ENCODE results near the gene LIMS1.

Gene LIMS1

GRCh38 chr2:108533832-108534583 lies at the start of gene LIMS1:
Gene LIMS1, plus strand, starts transcription at chr2:108534470. Its CDS starts 93 bp downstream, at chr2:108534563.
- TF ChIP-seq GATA2 (IDR thresholded peaks at IDR 0.05; ENCODE audit: low read depth, low read length) (no peak), GATA3 (IDR thresholded peaks at IDR 0.05; ENCODE audit: low read depth, low read length) (no peak)

- no peak for TF ChIP-seq GATA3 (IDR thresholded peaks at IDR 0.05; ENCODE audit: low read depth, low read length)
- no peak for TF ChIP-seq GATA2 (IDR thresholded peaks at IDR 0.05; ENCODE audit: low read depth, low read length)
These were observed 49.0 kb upstream of the LIMS1 start for GRCh38 chr2:108485253-108485652.

- TF ChIP-seq GATA3 (IDR thresholded peaks at IDR 0.05; ENCODE audit: low read depth, low read length) (no peak), GATA2 (IDR thresholded peaks at IDR 0.05; ENCODE audit: low read depth, low read length) (no peak)
These were observed 43.7 kb upstream of the LIMS1 start for GRCh38 chr2:108490506-108491122.

GRCh38 chr2:108491848-108492247 lies 42.4 kb upstream of the LIMS1 start:
- TF ChIP-seq GATA3 (IDR thresholded peaks at IDR 0.05; ENCODE audit: low read depth, low read length) = no peak
- no peak for TF ChIP-seq GATA2 (IDR thresholded peaks at IDR 0.05; ENCODE audit: low read depth, low read length)

DNA sequence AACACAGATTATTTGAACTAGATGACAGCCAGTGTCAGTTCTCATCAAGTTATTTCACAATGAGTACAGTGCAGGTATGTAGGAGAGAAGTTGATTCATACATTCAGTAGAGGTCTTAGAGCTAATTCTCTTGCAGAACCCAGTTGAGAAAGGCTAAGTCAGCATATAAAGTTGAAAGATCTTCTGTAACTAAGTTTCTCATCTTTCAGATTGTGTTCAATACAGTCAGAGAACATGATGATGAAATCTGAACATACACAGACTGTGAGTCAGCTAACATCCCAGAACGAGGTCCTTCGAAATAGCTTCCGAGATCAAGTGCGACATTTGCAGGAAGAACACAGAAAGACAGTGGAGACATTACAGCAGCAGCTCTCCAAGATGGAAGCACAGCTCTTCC lies 41.9 kb upstream of the LIMS1 start:
- TF ChIP-seq GATA3 (IDR thresholded peaks at IDR 0.05; ENCODE audit: low read depth, low read length) (no peak), GATA2 (IDR thresholded peaks at IDR 0.05; ENCODE audit: low read depth, low read length) (no peak)

DNA sequence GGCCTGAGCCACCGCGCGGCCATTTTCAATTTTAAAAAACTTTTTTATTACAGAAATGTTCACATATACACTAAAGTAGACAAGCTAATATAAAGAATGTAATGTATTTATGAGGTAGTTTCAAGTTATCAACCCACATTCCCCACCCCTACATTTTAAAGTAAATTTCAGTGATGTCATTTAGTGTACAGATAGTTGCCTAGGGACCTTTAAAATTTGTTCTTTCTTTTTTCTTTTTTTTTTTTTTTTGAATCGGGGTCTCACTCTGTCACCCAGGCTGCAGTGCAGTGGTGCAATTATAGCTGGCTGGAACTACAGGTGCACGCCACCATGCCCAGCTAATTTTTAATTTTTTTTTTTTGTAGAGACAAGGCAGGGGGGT lies 2.6 kb upstream of the LIMS1 start:
- TF ChIP-seq GATA2 (IDR thresholded peaks at IDR 0.05; ENCODE audit: low read depth, low read length) (no peak), GATA3 (IDR thresholded peaks at IDR 0.05; ENCODE audit: low read depth, low read length) (no peak)

DNA sequence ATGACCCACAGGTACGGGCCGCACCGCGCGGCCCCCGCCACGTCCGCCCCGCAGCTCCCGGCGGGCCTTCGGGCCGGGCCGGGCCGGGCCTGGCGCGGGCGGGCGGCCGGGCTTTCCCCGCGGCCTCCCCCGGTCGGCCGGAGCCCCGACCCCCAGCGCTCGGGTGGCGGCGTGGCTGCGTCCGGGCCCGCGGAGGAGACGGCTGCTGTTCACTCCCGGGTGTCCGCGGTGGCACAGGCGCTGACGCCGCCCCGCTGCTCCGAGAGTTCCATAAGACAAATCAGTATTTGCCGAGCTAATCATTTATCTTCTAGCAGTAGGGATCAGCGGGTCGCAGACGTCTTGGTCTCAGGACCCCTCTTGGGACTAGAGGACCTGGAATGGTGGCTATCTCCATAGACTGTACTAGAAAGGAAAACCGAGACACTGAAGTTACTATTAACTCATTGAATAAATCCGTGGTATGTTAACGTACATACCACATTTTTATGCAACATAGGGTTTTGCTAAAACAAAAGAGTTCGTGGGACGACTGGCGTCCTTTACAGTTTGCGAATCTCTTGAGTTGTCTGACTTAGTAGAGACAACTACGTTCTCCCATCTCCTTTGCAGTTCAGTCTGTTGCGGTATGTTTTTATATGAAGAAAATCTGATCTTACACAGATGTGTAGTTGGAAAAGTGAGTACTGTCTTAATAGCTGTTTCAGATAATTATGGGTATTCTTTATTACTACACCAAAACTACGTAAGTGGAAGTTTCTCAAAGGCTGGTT lies 500 bp downstream of the LIMS1 start:
- TF ChIP-seq GATA3 (IDR thresholded peaks at IDR 0.05; ENCODE audit: low read depth, low read length) (no peak), GATA2 (IDR thresholded peaks at IDR 0.05; ENCODE audit: low read depth, low read length) (no peak)

DNA sequence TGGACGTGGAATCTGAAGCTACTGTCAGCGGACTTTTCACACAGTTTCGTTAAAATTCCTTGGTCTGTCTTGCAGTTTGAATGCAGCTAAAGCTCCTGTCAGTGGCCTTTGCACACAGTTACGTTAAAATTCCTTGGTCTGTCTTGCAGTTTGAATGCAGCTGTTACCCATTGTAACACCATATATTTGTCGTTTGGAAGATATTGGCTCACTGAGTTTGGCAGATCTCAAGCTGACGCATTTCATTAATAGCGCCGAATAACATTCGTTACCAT lies 1.0 kb downstream of the LIMS1 start:
- TF ChIP-seq GATA2 (IDR thresholded peaks at IDR 0.05; ENCODE audit: low read depth, low read length) = no peak
- no peak for TF ChIP-seq GATA3 (IDR thresholded peaks at IDR 0.05; ENCODE audit: low read depth, low read length)

- TF ChIP-seq GATA3 (IDR thresholded peaks at IDR 0.05; ENCODE audit: low read depth, low read length) (no peak), GATA2 (IDR thresholded peaks at IDR 0.05; ENCODE audit: low read depth, low read length) (no peak)
These were observed 2.0 kb downstream of the LIMS1 start for GRCh38 chr2:108536133-108536780.

DNA sequence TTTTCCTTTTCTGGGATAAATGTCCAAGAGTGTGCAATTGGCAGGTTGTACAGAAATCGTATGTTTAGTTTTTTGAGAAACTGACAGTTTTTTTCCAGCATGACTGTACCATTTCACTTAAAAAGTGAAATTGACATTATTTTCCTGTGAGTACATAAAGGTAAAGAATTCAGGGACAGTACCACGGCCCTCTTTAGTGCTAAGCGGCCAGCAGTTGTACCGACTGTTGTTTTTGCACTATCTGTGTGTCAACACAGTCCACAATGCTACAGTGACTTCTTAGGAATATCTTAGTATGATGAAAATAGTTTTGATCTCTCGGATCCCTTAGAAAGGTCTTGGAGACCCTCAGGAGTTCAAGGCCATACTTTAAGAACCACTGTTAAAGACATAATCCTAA lies 2.6 kb downstream of the LIMS1 start:
- TF ChIP-seq GATA3 (IDR thresholded peaks at IDR 0.05; ENCODE audit: low read depth, low read length) = no peak
- TF ChIP-seq GATA2 (IDR thresholded peaks at IDR 0.05; ENCODE audit: low read depth, low read length) = no peak

DNA sequence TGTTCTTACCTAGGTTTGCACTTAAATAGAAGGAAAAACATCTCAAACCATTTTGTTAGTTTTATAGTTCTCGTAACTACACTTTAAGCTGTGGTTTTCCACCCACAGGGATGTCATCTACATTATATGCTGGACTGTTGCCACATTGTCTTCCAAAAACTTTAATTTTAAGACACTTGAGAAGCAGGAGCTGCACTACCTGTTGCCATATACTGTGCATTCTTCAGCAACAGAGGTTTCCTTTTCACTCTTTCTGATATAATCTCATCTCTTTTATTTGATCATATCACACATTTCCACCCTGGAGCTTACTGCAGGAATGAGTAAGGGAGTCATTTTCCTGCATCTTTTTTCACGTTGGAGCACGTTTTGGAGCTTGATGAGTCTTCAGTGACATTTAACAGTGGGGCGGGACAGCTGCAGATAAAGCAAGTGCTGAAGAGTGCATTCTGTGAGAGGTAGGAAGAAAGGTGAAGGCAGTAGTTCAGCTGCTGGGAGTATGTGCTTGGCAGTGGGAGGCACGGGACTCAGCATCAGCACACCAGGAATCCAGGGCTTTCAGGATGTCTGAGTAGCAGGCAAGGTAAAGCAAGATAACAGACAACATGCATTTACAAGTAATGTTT lies 3.8 kb downstream of the LIMS1 start:
- TF ChIP-seq GATA3 (IDR thresholded peaks at IDR 0.05; ENCODE audit: low read depth, low read length) (no peak), GATA2 (IDR thresholded peaks at IDR 0.05; ENCODE audit: low read depth, low read length) (no peak)

- TF ChIP-seq GATA3 (IDR thresholded peaks at IDR 0.05; ENCODE audit: low read depth, low read length) = no peak
- no peak for TF ChIP-seq GATA2 (IDR thresholded peaks at IDR 0.05; ENCODE audit: low read depth, low read length)
These were observed 7.2 kb downstream of the LIMS1 start for GRCh38 chr2:108541451-108541850.

- TF ChIP-seq GATA3 (IDR thresholded peaks at IDR 0.05; ENCODE audit: low read depth, low read length) (no peak), GATA2 (IDR thresholded peaks at IDR 0.05; ENCODE audit: low read depth, low read length) (no peak)
These were observed 7.8 kb downstream of the LIMS1 start for GRCh38 chr2:108542071-108542470.

DNA sequence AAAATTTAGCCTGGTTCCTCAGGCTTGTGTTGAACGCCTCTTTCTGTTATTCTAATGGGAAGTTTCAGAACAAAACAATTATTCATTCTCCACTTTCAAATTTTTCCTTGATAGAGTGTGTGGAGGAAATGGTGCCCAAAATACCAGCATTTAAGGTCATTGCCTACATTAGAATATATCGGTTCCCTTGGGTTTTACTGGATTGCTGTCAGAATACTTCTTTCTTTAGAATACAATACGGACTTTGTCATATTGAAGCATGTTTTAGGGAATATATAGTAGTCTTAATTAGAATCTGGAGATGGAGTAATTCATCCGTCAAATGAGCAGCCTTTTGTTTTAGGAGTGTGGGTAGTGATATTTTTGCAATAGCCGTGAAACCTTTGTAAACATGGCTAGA lies 13.3 kb downstream of the LIMS1 start:
- TF ChIP-seq GATA3 (IDR thresholded peaks at IDR 0.05; ENCODE audit: low read depth, low read length) (no peak), GATA2 (IDR thresholded peaks at IDR 0.05; ENCODE audit: low read depth, low read length) (no peak)
